NCI-H748 treated with DMSO at 0.1 percent for 48 hours (cell line): ENCODE results near the gene NARS2.

Experiments
- DNase-seq: peaks from one replicate; lab custom pipeline; 2025; lab: John Stamatoyannopoulos, UW

Gene NARS2

DNA sequence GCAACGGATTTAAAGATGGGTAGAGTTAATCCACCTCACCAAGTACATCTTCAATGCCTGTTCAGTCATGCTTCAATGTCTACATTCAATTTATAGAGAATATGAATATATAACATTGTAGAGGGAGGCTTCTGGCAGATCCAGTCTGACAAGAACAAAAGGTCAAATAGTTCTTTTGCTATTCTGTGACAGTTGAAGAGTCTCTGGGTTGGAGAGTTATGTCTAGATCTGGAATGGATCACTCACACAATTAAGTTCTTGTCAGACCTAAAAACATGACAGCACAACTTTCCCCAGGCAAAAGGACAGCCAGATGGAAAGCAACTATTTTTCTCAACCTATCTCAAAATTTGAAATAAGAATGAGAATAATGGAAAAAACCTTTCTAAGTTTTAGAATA lies 141.7 kb downstream of the NARS2 start:
- no peak for DNase-seq

DNA sequence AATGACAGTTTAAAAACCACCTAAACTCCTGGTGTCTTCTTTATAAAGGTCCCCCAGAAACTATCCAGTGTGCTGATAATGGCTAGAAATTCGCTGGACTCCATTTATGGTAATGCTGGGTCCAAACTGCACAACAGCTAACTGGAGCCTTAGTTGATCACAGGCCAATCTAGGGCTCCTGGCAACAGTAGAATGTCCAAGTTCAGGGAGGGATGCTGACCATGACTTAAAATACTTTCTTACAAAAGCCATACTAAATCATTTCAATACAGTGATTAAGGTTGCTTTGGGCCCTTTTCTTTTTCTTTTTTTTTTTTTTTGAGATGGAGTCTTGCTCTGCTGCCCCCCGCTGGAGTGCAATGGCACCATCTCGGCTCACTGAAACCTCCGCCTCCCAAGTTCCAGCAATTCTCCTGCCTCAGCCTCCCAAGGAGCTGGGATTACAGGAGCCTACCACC lies 142.6 kb downstream of the NARS2 start:
- no peak for DNase-seq

DNA sequence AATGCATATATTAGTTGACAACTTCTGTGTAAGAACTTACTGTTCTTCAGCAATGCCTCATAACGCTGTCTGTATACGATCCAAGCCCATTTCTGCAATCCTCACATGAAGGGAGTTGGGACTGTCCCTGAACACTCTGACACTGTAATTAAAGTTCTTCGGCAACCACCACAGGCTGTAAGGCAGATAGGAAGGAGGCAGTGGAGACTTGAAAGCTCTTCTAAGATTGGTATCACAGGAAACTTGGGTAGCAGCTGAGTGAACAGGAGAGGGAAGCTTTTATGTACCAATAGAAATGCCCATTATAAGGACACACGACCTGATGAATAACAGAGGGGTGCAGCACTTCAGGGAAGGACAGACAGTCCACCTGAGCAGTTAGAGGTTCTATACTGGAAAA lies 145.0 kb downstream of the NARS2 start:
- DNase-seq, result no peak

DNA sequence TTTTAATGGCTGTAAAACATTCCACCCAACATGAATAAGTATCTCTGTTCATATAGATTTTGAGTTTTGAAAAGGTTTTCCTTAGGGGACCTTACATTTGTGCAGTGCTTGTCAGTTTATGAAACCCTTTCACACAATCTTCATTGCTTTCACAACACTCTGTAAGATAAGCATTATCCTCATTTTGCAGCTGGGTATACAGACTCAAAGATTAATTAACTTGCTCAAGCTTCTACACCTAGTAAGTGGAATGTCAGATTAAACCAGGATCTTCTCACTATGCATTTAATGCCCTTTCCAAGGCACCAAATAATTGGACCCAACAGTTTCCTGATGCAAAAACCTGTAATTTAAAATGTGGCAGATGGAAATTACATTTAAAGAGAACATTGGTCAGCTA lies 145.5 kb downstream of the NARS2 start:
- no peak for DNase-seq

DNA sequence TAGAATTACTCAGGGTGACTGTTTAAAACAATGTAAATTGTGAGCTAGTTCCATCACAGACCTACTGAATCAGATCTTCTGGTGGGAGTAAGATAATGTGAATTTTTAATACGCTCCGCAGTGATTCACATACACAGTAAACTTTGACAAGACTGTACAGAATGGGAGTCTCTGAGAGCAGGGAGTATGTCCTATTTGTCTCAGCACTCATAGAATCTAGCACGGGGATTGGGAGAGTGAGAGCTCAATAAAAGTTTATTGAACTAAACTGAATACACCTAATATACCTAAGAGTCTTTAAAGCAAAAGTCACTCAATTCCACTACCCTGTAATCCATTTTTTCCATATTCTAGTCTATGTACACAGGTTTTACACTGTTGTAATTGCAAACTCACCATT lies 145.9 kb downstream of the NARS2 start:
- DNase-seq, result no peak

DNA sequence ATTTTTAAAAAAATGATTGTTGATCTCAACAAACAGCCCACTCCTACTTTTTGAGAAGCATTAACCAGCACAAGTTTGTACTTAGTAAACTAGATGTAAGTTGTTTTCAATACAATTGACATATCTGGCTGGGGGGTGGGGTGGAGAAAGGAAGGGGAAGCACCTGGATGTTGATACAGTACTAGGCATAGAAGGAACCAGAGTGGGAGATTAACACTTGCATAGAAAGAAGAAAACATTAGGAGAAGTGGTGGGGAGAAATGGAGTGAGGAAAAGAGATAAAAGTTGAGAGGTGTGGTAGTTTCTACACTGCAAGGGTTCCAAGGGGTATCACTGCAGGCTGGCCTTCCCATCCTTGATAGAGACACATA lies 146.4 kb downstream of the NARS2 start:
- no peak for DNase-seq

DNA sequence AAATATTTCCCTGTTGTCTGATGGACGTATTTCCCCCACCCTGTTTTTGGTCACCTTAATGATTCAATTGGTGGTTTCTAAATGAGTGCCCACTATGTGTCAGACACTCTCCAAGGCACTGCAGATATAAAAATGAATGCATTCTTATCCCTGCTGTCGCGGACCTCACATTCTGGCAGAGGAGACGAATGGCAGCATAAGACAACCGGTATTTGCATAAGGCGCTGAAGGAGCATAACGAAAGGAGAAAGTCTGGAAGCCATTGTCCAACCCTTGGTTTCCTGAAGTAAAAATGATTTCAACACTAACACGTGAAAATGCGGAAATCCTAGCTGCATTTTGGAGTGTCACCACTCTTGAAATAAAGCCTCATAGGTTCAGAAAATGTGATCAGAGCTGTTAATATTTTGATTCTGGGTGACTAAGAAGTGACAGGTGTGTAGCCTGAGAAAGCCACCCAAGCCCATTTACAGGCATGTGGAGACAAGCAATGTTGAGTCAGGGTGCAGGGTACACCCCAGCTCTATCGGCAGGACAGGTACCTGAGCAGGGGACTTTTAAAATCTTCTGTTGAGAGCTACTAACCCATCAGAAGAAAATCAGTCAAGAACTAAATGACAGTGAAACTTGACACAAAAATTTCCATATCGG lies 146.9 kb downstream of the NARS2 start:
- DNase-seq, result no peak

DNA sequence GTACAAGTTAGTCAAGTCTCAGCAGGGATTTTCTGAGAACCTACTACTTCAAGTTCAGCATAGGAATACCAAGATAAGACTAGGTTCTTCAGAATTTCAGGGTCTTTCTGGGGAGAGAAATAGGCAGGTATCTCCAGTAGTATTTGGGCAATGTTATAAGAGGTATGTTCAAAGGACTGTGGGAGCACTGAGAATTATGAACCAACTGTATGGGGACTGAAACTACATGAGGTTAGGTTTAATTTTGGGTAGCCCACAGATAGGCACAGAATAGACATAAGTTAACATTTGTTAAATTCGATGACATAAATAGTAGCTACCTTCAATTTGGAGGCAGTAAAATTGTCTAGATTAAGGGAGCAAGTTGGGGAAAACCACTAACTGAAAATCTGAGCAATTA lies 147.8 kb downstream of the NARS2 start:
- DNase-seq, result no peak

DNA sequence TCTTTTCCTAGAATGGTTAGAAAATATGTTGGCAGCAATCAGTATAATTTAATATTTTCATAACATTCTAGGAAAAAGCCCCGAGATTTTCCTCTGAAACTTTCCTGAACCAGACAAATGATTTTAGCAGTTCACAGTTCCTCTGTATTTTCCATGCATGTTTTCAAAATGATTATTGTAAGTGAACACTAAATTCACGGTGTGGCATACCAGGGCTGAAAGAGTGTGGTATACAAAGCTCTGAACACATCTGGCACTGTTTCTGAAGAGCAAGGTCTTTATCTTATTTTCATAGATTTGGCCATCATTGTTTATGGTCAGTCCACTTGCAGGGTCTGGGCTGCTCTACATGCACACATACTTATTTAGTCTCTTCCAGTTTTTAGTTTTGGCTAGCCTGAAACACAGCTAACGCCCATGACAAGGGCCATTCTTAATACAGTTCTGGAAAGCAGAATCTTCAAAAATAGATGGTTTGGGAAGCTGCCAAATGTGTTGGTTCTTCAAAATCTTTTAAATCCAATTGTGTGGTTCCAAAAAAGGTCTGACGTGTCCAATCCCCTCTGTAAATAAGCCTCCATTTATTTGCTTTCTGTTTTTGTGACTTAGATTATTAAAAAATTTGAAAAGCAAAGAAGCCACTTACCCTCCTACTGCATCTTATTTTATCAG lies 149.1 kb downstream of the NARS2 start:
- DNase-seq, result no peak

DNA sequence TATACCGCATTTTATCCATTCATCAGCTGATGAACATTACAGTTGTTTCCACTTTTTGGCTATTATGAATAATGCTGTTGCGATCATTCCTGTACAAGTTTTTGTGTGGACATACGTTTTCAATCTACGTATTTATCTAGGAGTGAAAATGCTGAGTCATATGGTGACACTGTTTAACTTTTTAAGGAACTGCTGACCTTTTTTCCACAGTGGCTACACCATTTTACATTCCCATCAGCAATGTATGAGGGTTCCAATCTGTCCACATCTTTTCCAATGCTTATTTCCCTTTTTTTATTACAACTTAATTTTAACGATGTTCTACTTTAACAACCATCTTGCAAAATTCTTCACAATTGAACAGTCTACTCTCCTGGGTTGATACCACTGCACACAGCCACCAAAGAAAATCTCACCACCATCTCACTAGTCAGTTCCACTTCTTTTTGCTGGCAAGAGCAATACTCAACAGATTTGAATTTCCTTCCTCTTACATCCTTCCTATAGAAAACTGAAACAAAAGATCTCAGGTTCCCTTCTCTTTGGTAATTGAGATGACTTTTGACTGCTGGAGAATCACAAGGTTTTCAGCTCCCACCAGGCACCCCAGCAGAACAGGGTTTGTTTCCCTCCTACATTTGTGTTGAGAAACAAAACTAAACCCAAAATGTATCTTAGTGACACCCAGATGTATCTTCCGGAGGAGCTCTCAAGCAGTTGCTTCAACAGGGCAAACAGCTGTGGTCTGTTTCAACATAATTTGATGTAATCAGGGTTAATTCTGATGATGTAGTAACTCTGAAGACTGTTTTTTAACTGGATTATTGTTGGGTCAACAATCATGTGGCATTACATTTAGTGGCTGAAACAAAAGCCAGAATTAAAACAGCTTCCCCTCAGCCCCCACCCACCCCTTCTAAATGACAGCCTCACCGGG lies 150.1 kb downstream of the NARS2 start:
- no peak for DNase-seq

DNA sequence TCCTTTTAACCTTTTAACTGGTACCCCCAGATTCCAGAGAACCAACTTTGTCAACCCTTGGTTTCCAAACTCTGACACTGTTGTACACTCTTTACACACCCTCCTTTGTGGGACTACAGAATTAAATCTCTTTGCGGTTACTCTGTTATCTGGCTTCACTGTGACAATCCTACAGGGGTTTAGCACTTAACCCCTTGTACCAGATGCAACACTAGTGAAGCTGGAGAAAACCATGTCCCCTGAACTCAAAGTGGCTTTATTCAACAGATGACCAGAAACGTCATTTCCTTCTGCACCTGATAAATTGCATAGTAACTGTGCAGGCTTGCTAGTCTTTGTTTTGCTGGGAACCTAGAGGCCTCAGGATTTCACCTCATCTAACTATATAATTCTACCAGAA lies 151.4 kb downstream of the NARS2 start:
- DNase-seq, result no peak

DNA sequence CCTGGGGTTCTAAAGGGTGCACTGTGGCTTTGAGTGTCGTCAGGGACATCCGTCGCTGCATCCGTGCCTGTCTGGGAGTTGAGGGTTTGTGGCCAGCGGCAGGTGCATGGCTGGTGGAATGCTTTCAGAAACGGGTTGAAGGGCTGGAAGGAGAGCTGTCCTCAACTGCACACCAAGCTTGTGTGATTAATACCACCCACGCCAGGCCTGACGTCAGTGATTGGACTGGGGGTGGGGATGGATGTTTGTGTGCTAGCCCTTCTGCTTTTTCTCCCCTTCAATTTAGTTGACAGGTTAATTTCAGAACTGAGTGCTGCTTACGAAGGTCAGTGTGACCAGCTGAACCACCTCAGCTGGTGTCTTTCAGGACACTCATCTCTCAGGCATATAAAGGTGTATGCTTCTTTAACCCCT lies 153.9 kb downstream of the NARS2 start:
- no peak for DNase-seq

DNA sequence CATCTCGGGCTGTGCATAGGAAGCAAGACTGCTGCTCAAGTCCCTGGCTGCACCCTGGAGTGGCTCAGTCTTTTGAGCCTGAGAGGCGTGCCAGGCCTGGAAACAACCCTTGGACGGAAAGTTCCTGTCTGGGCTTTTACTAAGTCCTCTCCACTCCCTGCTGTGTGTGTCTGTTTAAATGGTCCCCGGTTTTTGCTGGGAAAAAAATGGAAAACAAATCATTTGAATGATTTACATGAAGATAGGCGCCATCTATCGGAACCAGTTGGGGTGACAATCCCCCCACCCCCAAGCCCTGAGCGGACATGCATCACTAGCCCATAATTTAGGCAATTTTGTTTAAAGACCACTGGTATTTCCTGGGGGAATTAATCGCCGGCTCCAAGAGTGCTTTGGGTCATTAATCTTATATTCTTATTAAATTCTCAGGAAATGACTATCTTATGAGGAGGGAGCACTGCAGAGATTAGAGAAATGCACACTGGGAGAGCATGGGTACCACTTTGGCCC lies 154.4 kb downstream of the NARS2 start:
- DNase-seq, result peak; percentile 27

DNA sequence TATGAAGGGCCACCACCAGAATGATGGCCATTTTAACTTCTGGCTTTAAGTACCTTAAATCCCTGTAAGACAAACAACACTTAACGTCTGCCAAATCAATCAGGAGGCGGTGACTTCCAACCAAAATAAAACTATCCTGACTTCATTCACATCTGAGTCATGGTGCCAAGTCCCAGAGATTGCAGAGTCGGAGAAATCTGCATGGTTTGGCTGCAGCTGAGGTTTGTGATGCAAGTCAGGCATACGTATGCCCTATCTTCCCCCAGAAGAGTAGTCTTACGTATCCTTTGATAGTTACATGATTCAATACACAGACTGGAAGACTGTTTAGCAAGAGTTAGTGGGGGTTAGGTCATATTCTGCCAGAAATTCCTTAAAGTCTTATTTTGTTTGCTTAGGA lies 155.3 kb downstream of the NARS2 start:
- no peak for DNase-seq

DNA sequence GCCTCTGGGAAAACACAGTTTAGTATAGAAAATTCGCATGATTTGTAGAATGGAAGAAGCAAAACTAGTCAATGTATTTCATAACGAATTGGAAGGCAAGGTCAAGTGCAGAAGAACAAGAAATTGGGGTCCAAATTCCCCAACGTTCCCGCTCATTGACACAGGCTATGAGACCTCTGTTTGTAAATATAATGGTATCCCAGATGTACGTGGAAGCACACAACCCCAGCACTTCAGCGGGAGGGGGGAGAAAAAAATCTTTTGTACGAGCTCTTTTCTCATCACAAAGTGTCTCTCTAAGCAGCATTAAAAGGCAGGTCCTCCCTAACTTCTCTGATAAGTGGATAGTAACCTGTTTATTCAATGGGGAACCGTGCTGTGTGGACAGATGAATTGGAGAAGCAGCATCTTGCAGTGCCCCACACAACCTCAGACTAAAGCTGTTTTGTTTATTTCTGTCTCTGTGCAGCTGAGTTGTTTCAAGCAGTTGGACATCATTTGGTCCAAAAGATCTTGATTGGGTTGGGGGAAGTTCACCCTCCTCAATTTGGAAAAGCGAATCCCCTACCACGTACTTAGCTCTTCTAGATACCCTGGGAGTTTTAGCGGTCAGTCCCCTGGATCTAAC lies 156.0 kb downstream of the NARS2 start:
- DNase-seq, result no peak

DNA sequence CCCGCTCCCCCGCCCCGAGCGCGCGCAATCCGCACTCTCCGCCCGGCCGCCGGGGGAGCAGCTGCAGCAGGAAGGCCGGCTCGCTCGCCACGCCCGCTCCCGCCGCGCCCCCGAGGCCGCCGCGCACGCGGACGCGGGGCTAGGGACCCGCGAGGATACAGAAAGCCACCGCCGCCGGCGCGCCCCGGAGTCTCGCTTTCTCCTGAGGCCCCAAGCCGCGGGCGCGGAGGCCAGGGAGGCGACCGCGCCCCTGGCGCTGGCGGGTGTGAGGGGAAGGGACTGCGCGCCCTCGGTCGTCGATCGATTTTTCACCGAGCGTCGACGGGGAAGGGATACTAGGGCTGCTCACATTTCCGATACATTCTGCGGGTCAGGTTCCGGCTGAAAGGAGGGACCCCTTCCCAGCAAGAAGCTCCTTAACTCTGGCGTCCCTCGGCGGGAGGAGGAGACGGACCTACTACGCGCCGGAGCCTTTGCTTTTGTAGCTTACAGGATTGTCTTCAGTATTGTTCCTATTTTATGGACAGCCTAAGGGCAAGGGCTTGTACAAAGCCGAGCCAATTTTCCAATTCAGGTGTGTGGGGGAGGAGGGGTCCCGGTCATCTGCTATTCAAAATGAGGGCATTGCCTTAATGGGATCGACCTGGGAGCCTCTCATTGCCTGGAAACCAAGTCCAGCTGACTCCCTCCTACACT lies 156.6 kb downstream of the NARS2 start:
- peak; percentile 68 for DNase-seq

DNA sequence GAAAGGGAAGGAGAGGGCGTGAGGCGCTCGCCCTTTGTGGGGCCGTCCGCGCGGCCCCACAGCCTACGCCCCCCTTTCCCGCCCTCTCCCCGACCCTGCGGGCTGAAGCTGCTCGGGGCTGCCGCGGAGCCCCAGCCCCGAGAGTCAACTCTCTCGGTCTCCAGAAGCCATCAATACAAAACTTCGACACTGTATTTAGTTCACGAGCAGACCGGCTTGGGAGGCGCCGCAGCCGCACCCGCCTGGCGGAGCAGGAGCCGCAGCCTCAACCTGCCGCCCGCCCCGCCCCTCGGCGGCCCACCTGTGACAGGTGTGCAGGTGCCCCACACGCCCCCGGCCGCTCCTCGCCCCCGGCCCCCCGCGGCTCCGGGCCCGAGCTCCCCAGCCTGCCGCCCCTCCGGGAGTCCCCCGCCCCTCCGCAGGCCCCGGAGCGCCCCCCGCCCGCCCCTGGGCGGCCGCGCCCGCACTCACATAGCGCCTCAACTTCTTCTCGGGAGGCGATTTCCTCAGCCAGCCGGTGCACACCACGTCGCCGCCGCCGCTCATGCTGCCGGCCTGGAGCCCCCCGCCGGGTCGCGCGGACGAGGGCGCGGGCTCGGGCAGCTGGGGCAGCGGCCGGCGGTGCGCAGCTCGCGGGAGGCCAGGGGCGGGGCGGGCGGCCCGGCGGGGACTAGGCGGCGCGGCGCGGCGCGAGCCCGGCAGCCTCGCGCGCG lies 157.3 kb downstream of the NARS2 start, which contains the start of gene GAB2:
Gene GAB2 (minus strand): TSS at position 646 of the 713 bp plus-strand sequence. CDS start 100 bp downstream, at position 546.
- DNase-seq, result peak; percentile 24

DNA sequence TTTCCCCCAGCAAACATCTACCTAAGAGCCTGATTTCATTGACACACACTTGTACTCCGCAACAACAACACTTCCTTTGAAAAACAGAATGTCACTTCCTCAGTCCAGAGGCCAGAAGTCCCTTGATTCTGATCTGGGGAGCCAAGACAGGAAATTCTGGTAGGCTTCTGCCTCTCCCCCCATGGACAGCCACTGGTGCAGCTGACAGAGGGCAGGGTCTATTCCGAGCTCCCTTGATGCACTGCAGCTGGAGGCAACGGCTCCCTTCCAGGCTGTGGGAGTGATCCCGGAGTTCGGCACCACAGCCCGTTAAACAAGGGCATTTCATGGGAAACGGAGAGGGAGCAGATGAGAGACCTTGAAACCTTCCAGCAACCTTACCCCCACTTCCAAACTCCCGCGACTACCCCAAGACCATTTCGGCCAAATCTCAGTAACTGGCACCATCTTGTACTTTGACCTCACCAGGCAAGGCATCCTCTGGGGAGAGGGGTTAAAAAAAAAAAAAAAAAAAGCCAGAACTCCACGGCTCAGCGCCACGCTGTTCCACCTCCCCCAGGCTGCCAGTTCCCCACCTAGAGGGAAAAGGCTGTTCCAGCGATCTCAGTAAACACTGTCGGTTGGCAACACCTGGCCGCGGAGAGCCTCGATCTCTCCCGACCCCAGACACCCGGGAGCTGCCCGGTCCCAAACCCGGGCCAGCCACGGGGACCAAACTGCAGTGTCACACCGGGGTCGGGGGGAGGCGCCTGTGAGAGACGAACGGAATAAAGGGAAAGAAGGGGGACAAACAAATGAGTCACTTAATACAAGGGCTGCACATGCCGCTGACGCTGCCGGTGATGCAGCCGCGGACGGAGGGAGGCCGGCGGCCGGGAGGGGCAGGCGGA lies 158.1 kb downstream of the NARS2 start:
- DNase-seq, result peak; percentile 43

DNA sequence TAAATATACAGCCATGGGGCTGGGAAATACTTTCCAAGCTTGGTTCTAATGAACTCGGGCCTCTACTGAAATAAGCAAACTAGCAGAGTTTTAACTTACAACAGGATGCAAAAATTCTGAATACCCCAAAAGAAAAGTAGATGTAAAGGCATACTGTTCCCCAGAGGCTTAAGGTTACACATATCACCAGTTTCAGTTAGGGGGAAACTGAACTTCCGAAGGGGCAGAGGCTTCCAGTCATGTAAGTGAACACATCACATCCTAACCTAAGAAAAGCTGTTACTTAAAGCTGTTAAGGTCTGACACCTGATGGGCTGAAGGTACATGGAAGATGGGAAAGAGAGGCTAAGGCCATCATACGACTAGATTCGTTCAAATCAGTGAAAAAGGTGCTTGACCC lies 159.3 kb downstream of the NARS2 start:
- no peak for DNase-seq
